Measurements from ENCODE around the gene OR10R2.
A peak's percentile ranks its signal among the peaks of the same experiment; 100 is the strongest.

The OR10R2 gene

DNA sequence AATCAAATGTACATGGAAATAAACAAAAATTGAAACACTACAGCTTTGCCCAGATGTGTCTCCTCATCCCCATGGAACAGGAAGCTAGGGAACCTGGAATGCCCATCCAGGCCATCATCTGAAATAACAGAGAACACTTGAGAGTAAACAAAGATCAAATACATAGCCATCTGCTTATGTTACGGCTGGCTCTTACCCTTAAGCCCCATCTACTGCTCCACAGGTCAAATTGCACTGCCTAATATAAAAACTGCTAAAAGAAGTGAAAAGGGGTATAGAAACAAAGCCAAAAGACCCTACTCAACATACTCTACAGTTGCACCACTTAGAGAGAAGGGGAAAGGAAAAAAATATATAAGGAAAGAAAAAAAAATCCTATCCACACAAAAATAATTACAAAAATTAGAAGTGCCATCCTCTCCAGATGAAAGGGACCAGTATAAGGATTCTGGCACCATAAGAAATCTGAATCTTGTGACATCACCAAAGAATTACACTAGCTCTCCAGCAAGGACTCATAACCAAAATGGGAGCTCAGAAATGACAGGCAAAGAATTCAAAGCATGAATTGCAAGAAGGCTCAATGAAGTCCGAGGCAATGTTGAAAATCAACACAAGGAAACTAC, 55.3 kb downstream of the OR10R2 start:
- DNase-seq (ENCODE audit: low read depth), result peak; percentile 40

Data from EH (cell line).